Liver (tissue), 9 donors: ENCODE data around the gene ARHGAP29. TPM values are rescaled to one million over a fixed set of nuclear protein-coding genes. Genes with fewer than 3 reads are reported as not detected.

Experiments used
- DNase-seq: peaks from one replicate; pipeline ENCODE4 v3.0.0-alpha.2; 2017; ENCODE audit warnings: low spot score
- H3K27ac ChIP-seq, 2 donors: one replicate each; pipeline ENCODE4 v1.7.0; 2013; ENCODE audit warnings: inconsistent platforms in 2 of 2, low read length in 2 of 2, control low read depth in 1 of 2, low read depth in 1 of 2, mild to moderate bottlenecking in 1 of 2
- H3K27me3 ChIP-seq, 4 donors: one replicate each; pipeline versions ENCODE4 v1.6.1 to v1.7.0; 2013; ENCODE audit warnings: low read length in 3 of 4, inconsistent platforms in 1 of 4, mild to moderate bottlenecking in 1 of 4, moderate library complexity in 1 of 4; ENCODE audit not compliant: control insufficient read depth in 4 of 4, insufficient read depth in 4 of 4
- H3K36me3 ChIP-seq, 4 donors: one replicate each; pipeline versions ENCODE4 v1.6.1 to v1.7.0; 2013; ENCODE audit warnings: low read length in 3 of 4, mild to moderate bottlenecking in 3 of 4, low read depth in 1 of 4, moderate library complexity in 1 of 4; ENCODE audit not compliant: control insufficient read depth in 4 of 4, insufficient read depth in 3 of 4
- H3K4me1 ChIP-seq, 4 donors: one replicate each; pipeline versions ENCODE4 v1.6.1 to v1.7.0; 2013; ENCODE audit warnings: low read length in 3 of 4, mild to moderate bottlenecking in 3 of 4, moderate library complexity in 1 of 4; ENCODE audit not compliant: control insufficient read depth in 4 of 4, insufficient read depth in 4 of 4
- H3K4me3 ChIP-seq, 3 donors: one replicate each; pipeline versions ENCODE4 v1.6.1 to v1.7.0; 2013; ENCODE audit warnings: low read length in 3 of 3, control low read depth in 1 of 3, low read depth in 1 of 3, mild to moderate bottlenecking in 1 of 3
- H3K9ac ChIP-seq, 2 donors: one replicate each; pipeline ENCODE4 v1.7.0; 2013; ENCODE audit warnings: low read length in 2 of 2, mild to moderate bottlenecking in 2 of 2, moderate library complexity in 2 of 2, control low read depth in 1 of 2, low read depth in 1 of 2
- H3K9me3 ChIP-seq, 4 donors: one replicate each; pipeline versions ENCODE4 v1.6.1 to v1.7.0; 2013; ENCODE audit warnings: low read length in 3 of 4; ENCODE audit not compliant: control insufficient read depth in 4 of 4
- ATF3 ChIP-seq: IDR thresholded peaks from 2 replicates; pipeline ENCODE4 v1.6.1; 2016; ENCODE audit warnings: antibody characterized with exemption
- CTCF ChIP-seq: fragments of 150-350 bp; IDR thresholded peaks from 2 replicates; pipeline ENCODE4 v1.5.1; 2017; ENCODE audit warnings: improper control_type of control experiment, low read depth, low read length; ENCODE audit not compliant: missing input control
- EGR1 ChIP-seq, 2 donors: IDR thresholded peaks; 2 replicates each; pipeline ENCODE4 v1.6.1; 2016 to 2018; ENCODE audit warnings: antibody characterized with exemption in 2 of 2, low read depth in 2 of 2
- FOXA1 ChIP-seq: IDR thresholded peaks from 2 replicates; pipeline ENCODE4 v1.6.1; 2016; ENCODE audit warnings: antibody characterized with exemption
- FOXA2 ChIP-seq: IDR thresholded peaks from 2 replicates; pipeline ENCODE4 v1.6.1; 2016; ENCODE audit warnings: antibody characterized with exemption
- MAX ChIP-seq: IDR thresholded peaks from 2 replicates; pipeline ENCODE4 v1.6.1; 2016; ENCODE audit warnings: antibody characterized with exemption
- REST ChIP-seq: IDR thresholded peaks from 2 replicates; pipeline ENCODE4 v1.6.1; 2016; ENCODE audit warnings: antibody characterized with exemption, mild to moderate bottlenecking
- RXRA ChIP-seq, 2 donors: IDR thresholded peaks; 2 replicates each; pipeline ENCODE4 v1.6.1; 2017 to 2018; ENCODE audit warnings: antibody characterized with exemption in 2 of 2, mild to moderate bottlenecking in 1 of 2
- SP1 ChIP-seq: IDR thresholded peaks from 2 replicates; pipeline ENCODE4 v1.6.1; 2018; ENCODE audit warnings: antibody characterized with exemption, mild to moderate bottlenecking
- TAF1 ChIP-seq: conservative IDR thresholded peaks from 2 replicates; pipeline ENCODE4 v1.6.1; 2016; ENCODE audit warnings: antibody characterized with exemption, mild to moderate bottlenecking
- YY1 ChIP-seq: IDR thresholded peaks from 2 replicates; pipeline ENCODE4 v1.6.1; 2016; ENCODE audit warnings: antibody characterized with exemption, mild to moderate bottlenecking
- WGBS: extraction: QIAGEN DNeasy Blood & Tissue Kit; methylation state at CpG from one replicate; pipeline ENCODE4 v1.1.7; 2013; 5-methylcytosine and 5-hydroxymethylcytosine counted together
- polyA plus RNA-seq, 2 donors: library from polyadenylated mRNA; stranded (reverse) in 1 of 2; unstranded in 1 of 2; fragments of 200-250 nt in 1 of 2; fragments of >200 nt in 1 of 2; fragmentation: Nextera tagmentation in 1 of 2; extraction: Ambion mirVana in 1 of 2; gene quantifications; one replicate each; pipeline versions ENCODE4 v1.2.1 to v1.2.3, GENCODE V29; 2013 to 2015
- total RNA-seq, 2 donors: library from RNA; depleted of rRNA; stranded (reverse); fragments of >200 nt; gene quantifications; one replicate each; pipeline ENCODE4 v1.2.3, GENCODE V29; 2014
- donor health status: healthy.
- donor health status: healthy.
- donor health status: healthy.
- donor health status: healthy.
- donor health status: healthy.

ARHGAP29 gene
- total and polyA plus RNA-seq, 4 donors = 8.3 to 27.7 (median 13.2) TPM

- H3K27ac ChIP-seq = no peak overlapping the region
- no peaks in the 10 kb centered on the region for H3K9me3 ChIP-seq
- DNase-seq = no peak
- H3K4me3 ChIP-seq = no peak overlapping the region
- peaks cover 0 to 6% (median 2%) of the 10 kb centered on the region in 4 donors for H3K36me3 ChIP-seq
- peaks cover 0 to 9% (median 0%) of the 10 kb centered on the region in 4 donors for H3K4me1 ChIP-seq
- no peaks in the 10 kb centered on the region for H3K27me3 ChIP-seq
- no peak overlapping the region for H3K9ac ChIP-seq
- TF ChIP-seq RXRA (IDR thresholded peaks at IDR 0.05) = no peak
- no peak for TF ChIP-seq MAX
- no peak for TF ChIP-seq REST
- TF ChIP-seq FOXA1 = no peak
- TF ChIP-seq EGR1 (IDR thresholded peaks at IDR 0.05; ENCODE audit: low read depth in 2 of 2) = no peak
- TF ChIP-seq TAF1 = no peak
- no peak for TF ChIP-seq SP1
- no peak for TF ChIP-seq FOXA2
Measured at GRCh38 chr1:94215955-94216354, 21.4 kb downstream of the ARHGAP29 start.

- Histone ChIP-seq H3K9ac (no peak overlapping the region), H3K27ac (peak overlapping the region; percentile 52 to 60), H3K9me3 (no peaks in the 10 kb centered on the region), H3K36me3 (peaks cover 0 to 7% (median 2%) of the 10 kb centered on the region in 4 donors), H3K4me1 (peaks cover 3 to 18% (median 9%) of the 10 kb centered on the region in 4 donors), H3K4me3 (no peak overlapping the region), H3K27me3 (no peaks in the 10 kb centered on the region)
- no peak for DNase-seq
- no peak for TF ChIP-seq CTCF
- no peak for TF ChIP-seq FOXA1
- no peak for TF ChIP-seq YY1
- no peak for TF ChIP-seq ATF3
- no peak for TF ChIP-seq REST
- 50% methylated on average over 1 of the region's 1 CpG for WGBS
Measured at GRCh38 chr1:94209982-94210381, 27.4 kb downstream of the ARHGAP29 start.
